Loucy (cell line): ENCODE measurements around the gene TREX2.

Experiments
- EZH2phosphoT487 ChIP-seq: fragments of 200-600 bp; IDR thresholded peaks from 2 replicates; pipeline ENCODE4 v1.6.1; 2018; ENCODE audit warnings: antibody characterized with exemption, mild to moderate bottlenecking, moderate library complexity, borderline replicate concordance
- TF ChIP-seq, protein P1 (sequence below): fragments of 200-600 bp; sonication (generic); conservative IDR thresholded peaks from 2 replicates; pipeline ENCODE4 v1.5.1; 2014; ENCODE audit warnings: mild to moderate bottlenecking, antibody characterized with exemption, low read length

GRCh38 chrX:153433781-153434285, 12.0 kb downstream of the TREX2 start:
- TF ChIP-seq, protein P1, sequence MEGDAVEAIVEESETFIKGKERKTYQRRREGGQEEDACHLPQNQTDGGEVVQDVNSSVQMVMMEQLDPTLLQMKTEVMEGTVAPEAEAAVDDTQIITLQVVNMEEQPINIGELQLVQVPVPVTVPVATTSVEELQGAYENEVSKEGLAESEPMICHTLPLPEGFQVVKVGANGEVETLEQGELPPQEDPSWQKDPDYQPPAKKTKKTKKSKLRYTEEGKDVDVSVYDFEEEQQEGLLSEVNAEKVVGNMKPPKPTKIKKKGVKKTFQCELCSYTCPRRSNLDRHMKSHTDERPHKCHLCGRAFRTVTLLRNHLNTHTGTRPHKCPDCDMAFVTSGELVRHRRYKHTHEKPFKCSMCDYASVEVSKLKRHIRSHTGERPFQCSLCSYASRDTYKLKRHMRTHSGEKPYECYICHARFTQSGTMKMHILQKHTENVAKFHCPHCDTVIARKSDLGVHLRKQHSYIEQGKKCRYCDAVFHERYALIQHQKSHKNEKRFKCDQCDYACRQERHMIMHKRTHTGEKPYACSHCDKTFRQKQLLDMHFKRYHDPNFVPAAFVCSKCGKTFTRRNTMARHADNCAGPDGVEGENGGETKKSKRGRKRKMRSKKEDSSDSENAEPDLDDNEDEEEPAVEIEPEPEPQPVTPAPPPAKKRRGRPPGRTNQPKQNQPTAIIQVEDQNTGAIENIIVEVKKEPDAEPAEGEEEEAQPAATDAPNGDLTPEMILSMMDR, result no peak
- no peak for TF ChIP-seq EZH2phosphoT487
